ENCODE measurements around the gene GALNT16.
A peak's percentile ranks its signal among the peaks of the same experiment; 100 is the strongest.
"Not testable (repeated sequence)": the region's sequence is repeated elsewhere in the genome, so short reads cannot be mapped to it uniquely, and the experiment has no call there.

Gene GALNT16

DNA sequence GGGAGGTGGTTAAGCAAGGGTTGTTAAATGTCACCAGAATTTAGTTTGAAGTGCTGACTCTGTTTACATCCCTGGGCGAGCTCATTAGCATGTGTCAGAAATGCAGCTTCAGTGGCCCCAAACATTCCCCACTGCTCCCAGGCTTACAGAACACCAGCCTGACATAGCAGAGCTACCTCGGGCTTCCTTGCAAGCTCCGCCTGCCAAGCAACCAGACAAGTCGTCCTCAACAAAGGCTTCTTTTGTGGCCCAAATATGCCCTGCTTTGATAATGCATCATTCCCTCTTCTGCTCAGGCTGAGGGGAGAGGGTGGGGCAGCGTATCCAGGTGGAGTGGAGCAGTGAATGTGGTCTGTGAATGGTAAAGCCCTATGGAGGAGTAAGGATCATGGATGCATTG lies 110.1 kb downstream of the GALNT16 start:
- no peak for DNase-seq

DNA sequence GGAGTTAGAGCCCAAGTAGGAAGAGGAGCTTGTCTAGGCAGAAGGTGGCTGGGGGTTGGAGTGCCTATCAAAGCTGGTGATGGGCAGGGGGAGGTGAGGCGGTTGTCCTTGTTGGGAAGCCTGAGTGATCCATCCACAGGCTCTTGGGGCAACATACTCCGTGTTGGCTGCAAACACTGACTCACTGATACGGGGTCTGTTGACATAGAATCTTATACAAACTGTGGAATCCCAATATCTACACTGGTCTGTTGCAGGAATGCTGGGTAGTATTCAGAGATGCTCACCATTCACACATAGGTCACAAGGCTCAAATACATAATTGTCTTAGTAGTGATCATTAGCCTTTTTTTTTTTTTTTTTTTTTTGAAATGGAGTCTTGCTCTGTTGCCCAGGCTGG lies 112.2 kb downstream of the GALNT16 start:
- DNase-seq, result no peak

- DNase-seq, result no peak
These were observed 113.1 kb downstream of the GALNT16 start for GRCh38 chr14:69373104-69373503.

- DNase-seq, result no peak
These were observed 114.3 kb downstream of the GALNT16 start for GRCh38 chr14:69374235-69374634.

DNA sequence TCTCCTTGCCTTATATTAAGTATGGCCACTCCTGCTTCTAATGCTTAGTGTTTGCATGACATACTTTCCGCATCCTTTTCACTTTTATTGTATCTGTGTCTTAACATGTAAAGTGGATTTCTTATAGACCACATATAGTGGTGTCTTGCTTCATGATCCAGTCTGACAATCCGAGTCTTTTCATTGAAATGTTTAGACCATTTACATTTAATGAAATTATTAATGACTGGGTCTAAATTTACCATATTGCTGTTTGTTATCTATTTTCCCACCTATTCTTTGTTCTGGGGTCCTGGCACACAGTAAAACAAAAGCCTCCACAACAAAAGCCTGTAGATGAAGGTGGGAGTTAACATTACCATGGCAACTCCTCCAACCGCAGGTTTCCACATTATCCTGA lies 115.2 kb downstream of the GALNT16 start:
- DNase-seq, result no peak

DNA sequence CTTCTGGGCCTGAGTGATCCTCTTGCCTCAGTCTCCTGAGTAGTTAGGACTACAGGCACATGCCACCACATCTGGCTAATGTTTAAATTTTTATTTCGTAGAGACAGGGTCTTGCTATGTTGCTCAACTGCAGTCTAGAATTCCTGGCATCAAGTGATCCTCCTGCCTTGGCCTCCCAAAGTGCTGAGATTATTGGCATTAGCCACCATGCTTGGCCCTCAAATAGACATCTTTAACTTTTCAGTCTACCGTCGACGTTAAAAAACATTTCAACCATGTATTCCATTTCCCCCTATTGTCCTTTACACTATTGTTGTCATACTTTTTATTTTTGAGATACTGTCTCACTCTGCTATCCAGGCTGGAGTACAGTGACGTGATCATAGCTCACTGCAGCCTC lies 115.8 kb downstream of the GALNT16 start:
- DNase-seq, result no peak

DNA sequence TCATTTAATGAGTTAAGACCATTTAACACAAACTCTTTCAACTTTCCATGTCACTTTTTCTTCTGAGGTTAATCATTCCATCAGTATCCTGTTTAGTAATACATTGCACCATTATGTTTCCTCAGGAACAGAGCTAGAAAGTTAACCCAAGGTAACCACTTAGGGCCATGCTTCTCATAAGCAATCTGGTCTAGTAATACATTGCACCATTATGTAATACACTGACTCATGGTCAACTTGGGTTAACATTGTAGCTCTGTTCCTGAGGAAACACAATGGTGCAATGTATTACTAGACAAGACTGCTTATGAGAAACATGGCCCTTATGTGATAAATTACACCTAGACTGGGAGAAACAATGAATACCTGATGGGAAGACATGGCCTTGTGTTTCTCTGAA lies 116.5 kb downstream of the GALNT16 start:
- peak; percentile 17 for DNase-seq

DNA sequence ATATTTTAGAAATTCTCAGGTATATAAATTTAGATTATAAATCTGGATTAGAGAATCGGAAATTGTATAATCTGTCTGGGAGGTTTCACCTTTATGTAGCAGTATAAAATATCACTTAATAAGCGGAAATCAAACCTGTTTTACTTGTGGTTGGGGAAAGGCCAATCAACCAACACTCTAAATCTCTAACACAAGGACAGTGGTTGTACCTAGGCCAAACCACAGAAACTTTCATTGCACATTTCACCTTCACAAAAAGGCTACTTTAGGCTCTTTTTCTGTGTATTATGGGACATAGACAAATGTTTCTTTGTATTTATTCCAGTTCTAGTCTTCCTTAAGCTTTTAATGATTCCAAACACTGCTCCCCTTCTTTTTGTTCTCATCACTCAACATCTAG lies 118.3 kb downstream of the GALNT16 start:
- DNase-seq, result no peak

GRCh38 chr14:69387311-69387710 lies 127.4 kb downstream of the GALNT16 start:
- no peak for DNase-seq

GRCh38 chr14:69391400-69391799 lies 131.4 kb downstream of the GALNT16 start:
- DNase-seq, result not testable (repeated sequence)

DNA sequence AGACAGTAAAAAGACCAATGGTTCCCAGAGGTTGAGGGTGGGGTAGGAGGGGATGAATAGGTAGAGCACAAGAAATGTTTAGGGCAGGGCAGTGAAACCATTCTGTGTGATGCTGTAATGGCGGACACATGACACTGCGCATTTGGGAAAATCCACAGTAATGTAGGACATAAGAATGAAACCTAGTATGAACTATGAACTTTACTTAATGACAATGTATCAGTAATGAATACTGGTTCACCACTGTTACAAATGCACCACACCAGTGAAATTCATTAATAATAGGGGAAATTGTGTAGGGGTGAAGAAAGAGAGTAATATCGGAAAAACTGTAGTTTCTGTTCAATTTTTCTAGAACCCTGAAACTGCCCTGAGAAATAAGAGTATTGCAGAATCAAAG lies 132.5 kb downstream of the GALNT16 start:
- DNase-seq, result no peak

DNA sequence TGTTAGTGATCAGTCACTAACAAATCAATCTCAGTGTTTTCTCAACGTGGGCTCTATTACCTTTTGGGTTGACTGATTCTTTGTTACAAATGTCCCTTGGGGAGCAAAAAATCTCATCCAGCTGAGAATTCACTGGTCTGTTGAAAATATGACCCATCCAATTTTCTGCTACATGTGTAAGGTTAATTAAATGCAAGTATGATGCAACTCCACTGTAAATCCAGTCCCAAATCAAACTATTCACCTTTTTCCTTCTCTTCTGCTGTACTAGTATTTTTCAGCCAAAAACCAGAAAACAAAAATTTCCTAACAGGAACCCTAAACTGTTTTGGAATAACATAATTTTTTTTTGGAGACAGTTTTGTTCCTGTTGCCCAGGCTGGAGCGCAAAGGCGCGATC lies 136.0 kb downstream of the GALNT16 start:
- DNase-seq, result no peak

DNA sequence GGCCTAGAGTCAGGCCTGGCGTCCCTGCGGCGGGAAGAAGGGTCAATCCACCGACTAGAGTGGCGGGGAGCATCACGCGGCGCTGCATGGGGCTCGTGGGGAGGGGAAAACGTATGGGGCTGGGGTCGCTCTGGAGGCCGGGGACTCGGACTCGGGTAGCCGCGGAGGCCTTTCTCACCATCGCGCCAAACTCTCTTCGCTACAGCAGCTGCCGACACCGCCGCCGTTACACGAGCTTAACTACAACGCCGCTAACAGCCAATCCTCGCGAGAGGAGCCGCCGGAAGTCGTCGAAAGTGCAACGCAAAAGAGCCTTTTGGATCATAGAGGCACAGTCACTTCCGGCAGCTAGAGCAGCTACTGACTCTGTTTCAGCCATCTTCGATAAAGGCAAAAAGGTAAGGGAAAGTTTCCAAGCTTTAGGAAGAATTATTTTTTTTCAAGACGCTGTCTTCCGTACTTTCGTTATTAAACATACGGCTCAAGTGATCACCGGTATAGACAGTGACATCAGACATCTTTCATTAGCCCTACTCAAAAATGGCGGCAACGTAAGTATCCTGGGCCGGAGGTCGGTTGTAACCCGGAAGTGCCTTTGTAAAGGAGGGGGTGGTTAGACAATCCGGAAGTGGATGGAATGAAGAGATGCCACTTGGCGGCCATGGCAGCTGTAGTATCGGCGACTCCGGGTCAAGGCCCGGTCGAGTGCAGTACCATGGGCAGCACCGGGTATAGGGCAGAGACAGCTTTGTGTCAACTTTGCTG lies 138.3 kb downstream of the GALNT16 start, which contains the start of the genes ERH and SLC39A9:
TSS of gene ERH (minus strand) at position 247 of the 765 bp plus-strand sequence. CDS start at position 181, 66 bp downstream.
TSS of gene SLC39A9 (plus strand) at position 640 of the 765 bp plus-strand sequence. CDS start 678 bp downstream, outside the sequence.
- DNase-seq, result peak; percentile 77

DNA sequence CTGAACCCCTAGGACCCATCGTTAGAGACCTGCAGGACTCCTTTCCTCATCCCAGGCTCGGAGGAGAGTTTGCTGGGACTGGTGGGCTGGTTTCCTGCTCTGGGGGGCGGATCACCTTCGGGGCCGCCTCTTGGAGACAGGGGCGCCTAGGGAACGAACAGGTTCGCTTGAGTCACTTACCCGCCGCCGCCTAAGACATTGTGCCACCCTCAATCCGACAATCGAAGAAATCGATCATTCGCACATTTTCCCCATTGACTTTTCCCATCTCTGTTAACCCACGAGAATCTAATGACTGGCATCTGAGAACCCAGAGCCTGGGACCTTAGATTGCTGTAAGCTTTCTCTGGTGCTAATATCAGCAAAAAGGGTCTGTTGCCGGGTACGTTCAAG lies 138.9 kb downstream of the GALNT16 start:
- DNase-seq, result no peak

GRCh38 chr14:69399750-69400149 lies 139.8 kb downstream of the GALNT16 start:
- no peak for DNase-seq

DNA sequence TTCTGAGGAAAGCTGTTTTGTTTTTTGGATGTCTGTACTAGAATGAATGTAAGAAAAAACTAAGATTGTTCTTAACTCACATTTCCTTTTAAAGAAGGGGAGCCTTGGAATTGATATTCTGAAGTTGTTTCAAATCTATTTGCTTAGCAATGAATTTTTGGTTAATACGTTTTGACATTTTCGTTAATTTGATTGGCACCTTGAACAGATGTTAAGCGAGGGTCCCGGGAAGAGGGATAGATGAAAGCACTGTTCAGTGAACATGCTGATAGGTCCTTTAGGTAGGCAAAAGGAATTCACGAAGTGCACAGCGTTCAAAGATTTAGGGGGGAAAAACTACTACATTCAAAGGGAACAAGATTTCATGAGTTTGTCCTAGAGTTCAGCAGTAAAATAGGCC lies 140.2 kb downstream of the GALNT16 start:
- DNase-seq, result no peak

DNA sequence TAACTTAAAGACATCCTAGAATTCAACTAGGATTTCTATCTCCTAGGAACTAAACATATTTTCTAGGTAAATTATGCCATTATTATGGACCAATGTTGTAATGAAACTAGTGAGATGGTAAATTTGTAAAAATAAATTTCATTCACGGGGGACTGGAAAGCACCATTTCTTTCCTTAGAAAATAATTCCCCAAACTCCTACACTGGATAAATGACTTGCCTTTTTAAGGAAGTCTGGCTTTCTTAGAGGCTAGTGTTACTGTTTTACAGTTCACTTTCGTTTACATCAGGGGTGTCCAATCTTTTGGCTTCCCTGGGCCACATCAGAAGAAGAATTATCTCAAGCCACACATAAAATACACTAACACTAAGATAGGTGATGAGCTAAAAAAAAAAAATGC lies 141.9 kb downstream of the GALNT16 start:
- DNase-seq, result no peak

- no peak for DNase-seq
These were observed 144.5 kb downstream of the GALNT16 start for GRCh38 chr14:69404478-69404877.

GRCh38 chr14:69404883-69405282 lies 144.9 kb downstream of the GALNT16 start:
- no peak for DNase-seq

GRCh38 chr14:69405762-69406161 lies 145.8 kb downstream of the GALNT16 start:
- no peak for DNase-seq

Measured in SIG-M5 (cell line).